ENCODE data around the gene AGAP1.

The AGAP1 gene

GRCh38 chr2:235533198-235533597 is 39.4 kb downstream of the AGAP1 start:
- DNase-seq = no peak

DNA sequence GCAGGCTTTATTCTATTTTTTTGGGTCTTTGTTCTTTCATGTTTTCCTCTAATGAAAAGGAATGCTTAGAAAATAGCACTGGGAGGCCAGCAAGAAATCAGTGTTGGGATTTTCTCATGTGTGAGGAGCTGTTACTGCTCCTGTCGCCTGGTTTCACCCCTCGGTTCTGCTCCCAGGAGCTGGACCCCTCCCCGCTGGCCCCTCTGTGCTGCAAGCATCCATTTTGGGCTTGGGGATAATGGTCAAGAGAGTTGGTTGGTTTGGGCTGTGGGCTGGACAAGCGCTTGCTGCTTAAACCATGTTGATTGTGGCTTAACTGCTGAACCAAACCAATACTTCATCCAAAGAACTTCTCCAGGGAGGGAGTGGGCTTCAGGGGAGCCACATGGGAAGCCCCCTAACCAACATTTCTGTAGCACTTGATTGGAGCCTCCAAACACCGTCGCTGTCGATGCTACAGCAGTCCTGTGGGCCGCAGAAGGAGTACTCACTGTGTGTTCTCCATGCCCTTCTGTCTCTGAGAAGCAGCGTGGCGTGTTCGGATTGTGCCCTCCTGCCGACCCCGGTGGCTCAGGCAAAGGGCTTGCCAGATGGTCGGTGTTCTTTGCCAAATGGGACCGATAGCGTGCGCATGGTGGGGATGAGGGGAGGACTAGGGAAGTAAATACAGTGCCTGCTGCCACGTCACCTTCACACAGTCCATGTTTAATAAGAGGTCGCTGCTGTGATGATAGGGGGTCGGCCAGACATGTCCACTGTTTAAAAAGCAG is 40.0 kb downstream of the AGAP1 start:
- DNase-seq = no peak

DNA sequence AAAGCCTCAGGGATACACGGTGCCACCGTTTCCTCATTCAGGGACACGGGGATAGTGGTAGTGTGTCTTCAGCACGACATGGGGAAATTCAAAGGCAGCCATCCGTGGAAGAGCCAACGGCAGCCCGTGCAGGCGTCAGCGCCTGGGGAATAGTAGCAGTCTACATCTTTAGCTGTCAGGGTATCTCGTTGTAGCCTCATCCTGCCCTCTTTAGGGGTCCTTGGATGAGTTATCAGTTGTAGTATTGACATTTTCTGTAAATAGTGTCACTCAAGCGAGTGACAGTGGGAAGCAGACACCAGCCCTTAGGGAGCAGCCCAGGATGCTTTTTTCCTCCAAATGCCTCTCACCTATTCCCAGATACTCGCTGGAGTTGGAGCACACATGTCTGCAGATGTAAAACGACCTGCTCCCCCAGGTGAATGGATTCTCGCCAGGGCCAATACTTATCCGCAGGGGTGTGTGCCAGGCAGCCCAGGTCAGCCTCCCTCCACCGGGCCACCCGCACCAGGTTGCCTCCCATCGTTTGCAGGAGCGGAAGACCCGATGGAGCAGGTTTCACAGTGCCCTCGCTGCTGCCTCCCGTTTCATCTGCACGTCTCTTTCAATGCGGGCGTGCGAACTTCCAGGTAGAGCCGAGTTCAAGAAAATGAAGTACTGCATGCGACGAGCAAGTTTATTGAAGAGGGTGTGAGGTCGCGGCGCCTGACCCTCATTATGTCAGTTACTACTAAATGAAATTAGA is 41.0 kb downstream of the AGAP1 start:
- no peak for DNase-seq

DNA sequence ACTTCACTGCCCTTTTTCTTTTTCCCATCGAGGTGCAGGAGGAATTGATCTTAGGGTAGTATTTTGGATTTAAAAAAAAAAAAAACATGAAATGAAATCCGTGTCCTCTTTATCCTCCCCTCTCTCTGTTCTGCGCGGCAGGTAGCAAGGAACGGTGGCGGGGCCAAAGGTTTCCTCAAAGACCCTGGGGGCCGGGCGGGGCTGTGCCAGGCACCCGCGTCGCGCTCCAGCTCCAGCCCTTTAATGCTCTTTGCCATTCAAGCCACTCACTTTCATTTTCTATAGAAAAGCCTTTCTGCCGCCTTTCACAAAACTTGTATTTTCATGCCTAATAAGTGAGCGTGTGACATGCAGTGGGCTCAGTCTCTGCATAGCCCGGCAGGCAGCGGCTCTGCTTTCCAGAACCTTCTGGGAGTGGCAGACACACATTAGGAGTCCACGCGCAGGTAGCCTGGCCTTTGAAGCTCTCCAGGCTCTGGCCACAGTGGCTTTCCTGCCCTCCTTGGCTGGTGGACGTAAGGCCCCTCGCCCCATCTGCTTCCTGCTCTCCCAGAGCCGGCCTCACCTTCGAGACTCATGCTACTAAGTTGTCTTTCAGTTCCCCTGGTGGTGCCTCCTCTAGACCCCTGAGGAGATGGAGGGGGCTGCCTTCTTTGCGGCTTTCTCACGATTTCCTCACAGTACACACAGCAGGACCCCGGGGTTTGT is 41.7 kb downstream of the AGAP1 start:
- no peak for DNase-seq

- no peak for DNase-seq
Measured at GRCh38 chr2:235536711-235537110, 42.9 kb downstream of the AGAP1 start.

GRCh38 chr2:235537186-235537585 is 43.3 kb downstream of the AGAP1 start:
- no peak for DNase-seq

GRCh38 chr2:235537587-235537986 is 43.7 kb downstream of the AGAP1 start:
- DNase-seq = peak; percentile 8

DNA sequence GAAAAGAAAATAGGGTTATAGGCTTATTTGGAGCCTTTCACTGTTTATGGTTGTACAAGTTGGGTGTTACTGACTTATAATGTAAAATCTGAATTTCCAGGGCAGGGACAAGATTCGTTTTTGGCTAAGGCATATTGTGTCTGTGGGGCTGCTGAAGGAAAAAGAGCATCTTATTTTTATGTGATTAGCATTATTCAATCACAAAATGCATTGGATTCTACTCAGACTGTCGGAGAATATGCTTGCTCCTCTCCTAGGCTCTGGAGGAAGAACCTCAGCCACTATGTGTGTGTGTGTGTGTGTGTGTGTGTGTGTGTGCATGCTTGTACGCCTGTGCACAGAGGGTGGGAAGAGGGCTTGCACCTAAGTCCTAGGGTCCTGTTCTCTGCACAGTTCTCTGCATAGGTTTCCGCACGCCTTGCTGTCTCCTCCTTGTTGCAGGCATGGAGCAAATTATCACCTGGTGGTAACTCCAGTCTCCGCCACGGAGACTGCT is 44.3 kb downstream of the AGAP1 start:
- no peak for DNase-seq

DNA sequence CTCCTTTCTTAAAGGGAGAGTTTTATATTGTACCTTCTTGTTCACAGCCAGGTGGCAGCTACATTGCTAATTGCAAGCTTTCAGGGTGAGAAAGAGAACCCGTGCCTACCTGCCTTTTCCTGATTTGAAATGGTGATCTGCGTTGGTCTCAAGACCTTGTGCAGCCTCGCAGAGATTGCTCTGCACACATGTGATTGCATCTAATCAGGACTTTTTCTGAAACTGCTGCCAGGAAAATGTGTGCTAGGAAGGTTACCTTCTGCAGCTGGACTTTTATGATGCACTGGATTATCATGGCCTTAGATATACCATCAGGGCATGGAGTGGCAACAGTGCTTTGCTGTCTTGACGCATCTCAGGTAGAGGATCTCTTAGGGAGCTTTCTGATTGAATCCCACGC is 45.1 kb downstream of the AGAP1 start:
- no peak for DNase-seq

DNA sequence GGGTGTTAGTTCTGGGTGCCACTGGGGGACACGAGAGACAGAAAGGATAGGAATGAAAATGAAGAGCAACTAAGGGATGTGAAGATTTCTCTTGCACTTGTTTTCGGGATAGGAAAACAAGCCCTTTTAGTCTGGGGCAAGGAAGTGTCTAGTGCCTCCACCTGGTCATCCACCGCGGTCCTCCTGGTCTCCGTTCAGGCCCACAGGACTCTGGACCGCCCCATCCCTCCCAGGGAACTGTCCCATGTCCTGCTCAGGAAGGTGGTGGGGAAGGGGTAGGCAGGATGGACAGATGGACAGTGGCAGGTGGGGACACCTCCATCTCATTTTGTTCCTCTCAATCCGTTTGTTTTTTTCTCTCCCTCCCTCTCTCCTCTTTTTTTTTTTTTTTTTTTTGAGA is 45.9 kb downstream of the AGAP1 start:
- no peak for DNase-seq

DNA sequence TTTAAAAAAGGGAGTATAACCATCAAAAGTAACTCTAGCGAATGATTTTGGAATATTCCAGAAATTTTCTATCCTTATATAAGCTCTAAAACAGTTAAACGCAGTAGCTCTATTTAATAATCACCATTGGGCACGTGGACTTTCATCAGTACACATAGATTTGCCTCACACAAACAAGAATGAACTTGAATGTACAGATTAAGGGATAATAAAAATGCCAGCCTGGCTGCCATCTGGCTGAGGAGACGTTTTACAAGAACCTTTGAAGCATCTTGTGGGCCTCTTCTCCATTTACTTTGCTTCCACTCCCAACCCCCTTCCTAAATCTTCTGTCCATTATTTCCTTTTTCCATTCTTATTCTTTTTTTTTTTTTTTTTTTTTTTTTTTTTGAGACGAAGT is 47.2 kb downstream of the AGAP1 start:
- no peak for DNase-seq

DNA sequence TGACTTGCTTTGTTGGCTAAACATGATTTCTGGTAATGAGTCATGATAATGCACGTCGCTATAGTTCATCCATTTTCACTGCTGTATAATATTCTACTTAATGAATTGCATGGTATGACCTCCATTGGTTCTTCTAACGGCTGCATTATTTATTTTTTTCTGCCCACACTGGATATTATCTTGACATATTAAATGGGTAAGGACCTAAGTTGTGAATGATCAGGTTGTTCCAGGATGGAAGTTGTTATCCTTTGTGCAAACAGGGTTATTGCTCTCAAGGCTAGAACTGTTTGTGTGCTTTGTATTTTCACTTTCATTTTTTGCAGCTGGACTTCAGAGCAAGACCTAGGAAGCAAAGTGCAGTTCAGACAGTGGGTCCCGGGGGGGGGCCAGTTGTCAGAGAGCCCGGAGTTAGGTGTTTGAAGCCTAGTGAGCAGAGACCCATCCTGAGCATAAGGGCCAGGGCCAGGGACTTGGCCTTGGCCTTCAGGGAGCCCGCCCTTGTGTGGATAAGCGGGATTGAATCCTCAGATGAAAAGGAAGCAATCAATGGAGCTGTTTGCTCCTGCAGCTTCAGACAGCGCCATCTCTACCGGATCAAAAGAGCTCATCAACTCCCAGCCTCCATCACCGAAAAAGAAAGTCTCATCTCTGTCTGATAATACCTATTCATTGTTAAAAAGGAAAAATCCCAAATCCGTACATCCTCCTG is 48.2 kb downstream of the AGAP1 start:
- no peak for DNase-seq

GRCh38 chr2:235542733-235543127 is 48.9 kb downstream of the AGAP1 start:
- DNase-seq = no peak

GRCh38 chr2:235543128-235543750 is 49.4 kb downstream of the AGAP1 start:
- DNase-seq = no peak

DNA sequence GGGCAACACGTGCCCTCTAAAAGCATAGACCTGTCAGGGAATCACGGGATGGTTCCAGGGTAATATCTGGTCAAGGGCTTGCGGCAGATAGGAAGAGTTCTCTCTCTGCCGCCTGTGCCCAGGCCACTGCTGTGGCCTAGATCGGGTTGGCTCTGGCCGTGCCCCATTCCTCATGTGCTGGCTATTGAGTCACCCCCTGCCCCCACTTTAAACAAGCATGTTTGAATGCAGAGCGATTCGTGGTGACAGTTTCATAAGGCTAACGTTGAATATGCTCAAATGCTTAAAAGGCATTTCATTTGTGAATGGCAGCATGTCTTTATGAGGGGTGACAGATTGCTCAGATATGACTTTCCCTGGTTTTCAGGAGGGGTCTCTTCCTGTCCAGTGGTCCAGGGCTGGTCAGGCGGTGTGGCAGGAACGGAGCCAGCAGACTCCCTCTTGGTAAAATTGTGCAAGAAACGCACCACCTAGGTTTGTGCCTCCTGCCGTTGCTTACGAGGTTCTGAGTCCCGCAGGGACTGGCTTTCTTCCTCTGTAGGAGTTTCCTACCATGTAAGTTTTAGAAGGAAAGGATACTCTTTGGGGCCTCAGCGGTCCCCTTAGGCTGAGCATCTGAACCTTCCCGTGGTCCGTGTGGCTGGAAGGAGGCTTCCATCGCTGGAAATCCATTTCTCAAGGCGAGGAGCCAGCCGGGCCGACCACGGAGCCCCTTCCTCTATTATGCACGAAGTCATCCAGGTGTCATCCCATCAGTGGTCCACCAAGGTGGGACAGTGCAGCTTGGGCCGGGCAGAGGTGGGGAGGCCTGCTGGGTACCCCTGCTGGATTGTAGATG is 50.2 kb downstream of the AGAP1 start:
- no peak for DNase-seq

DNA sequence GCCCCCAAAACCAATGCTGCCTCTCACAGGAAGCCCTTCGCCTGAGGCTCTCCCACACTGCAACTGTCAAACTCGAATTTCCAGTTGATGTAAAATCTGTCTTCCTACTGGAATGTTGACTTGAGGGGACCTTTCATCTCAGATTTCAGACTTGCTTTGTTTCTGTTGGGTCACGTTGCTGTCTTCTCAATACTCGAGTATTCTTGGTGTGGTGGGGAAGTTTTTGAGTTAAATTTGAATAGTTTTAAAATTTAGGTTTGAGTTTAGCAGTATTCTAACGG is 50.8 kb downstream of the AGAP1 start:
- no peak for DNase-seq

DNA sequence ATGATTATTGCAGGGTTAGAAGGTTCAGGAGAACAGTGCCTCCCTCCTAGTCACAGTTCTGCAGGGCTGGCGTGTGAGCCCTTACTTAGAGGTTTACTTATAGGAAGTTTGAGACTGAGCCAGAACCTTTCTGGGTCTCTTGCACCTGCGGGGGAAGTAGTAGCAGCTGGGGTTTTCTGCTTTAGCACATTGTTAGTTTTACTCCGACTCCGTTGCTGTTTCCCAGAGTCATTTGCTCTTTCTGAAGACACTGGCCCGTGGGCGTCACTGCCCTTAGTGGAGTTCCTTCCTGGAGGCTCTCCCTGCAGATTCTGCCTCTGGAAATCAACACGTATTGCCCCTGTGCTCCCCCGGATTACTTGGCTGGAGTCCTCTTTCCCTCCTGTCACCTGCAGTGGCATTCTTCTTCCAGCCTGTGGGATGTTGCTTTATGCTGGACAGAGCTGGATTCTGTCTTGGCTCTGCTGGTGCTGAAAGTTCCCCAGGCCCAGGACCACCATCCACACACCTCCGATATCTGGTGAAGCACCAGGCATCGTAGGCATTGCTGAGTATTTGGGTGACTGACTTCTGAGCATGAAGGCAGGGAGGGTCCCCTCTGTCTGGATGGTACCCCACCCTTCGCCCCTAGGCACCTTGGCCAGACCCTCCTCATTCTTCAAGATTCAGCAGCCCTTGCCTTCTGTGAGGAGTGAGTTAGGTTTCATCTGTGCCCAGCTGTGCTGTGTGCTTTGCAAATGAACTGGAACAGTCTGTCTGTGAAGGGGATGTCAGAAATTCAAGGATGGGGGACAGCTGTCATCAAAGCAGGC is 51.7 kb downstream of the AGAP1 start:
- DNase-seq = no peak

- DNase-seq = no peak
Measured at GRCh38 chr2:235546151-235546435, 52.2 kb downstream of the AGAP1 start.

DNA sequence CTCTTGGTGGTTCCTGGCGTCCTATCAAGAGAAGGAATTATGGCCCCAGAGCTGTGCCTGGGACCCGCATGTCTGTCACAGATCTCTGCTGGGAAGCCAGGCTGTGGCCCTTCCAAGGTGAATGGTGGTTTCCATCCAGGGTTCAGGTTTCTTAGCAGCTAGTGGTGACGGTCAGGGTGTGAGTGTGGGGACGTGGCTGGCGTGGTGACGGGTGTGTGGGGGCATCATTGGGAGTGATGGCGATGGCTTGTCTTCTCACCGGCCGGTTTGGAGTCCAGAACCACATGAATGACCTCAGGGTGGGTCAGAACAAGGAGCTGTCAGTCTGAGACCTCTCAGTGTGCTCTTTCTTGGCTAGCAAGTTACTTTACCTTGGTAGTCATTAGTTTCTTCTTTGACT is 52.6 kb downstream of the AGAP1 start:
- DNase-seq = no peak

DNA sequence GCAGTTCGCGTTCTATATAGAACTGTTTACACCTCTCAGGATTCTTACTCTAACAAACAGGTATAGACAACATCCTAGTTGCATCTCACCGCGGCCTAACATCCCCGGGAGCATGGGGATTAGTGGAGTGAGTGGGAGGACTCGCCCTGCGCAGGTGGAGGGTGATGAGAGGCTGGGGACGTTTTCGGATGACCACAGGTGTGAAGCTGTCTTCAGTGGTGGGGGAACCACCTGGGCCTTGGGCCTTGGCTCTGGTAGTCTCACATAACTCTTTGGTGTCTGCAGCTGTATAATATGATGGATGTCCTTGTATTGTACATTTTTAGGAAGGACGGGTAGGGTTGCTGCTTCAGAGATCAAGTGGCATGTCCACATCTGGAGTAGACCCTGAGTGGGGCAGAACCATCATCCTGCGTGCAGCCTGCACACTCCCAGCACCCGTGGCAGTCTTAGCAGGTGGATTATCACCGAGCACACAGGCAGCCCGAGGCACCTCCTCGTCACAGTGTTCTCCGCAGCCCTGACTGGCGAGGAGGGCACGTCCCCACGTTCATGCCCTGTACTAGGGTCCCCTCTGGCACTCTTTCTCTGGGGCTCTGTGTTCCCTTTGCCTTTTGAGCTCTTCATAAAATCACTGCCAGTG is 56.0 kb downstream of the AGAP1 start:
- no peak for DNase-seq
